Thoracic aorta (tissue), 2 donors: ENCODE data around the gene ILDR1. TPM values are rescaled to one million over a fixed set of nuclear protein-coding genes. Genes with fewer than 3 reads are reported as not detected.

Source experiments
- ATAC-seq: fragments of 150-250 bp; one replicate; pipeline ENCODE4 v1.8.0; 2017; ENCODE audit warnings: low read depth; ENCODE audit not compliant: insufficient number of reproducible peaks, low FRiP score
- DNase-seq: peaks from one replicate; pipeline ENCODE4 v3.0.0-alpha.2; 2020; ENCODE audit warnings: low spot score
- H3K27ac ChIP-seq, 2 donors: fragments of 200-600 bp; sonication (generic); 1 replicate in 1 of 2; 2 replicates in 1 of 2; pipeline ENCODE4 v1.5.1; 2016; ENCODE audit warnings: mild to moderate bottlenecking in 2 of 2, moderate library complexity in 2 of 2
- H3K27me3 ChIP-seq: fragments of 200-600 bp; sonication (generic); replicated peaks from 2 replicates; pipeline ENCODE4 v1.6.0; 2016; ENCODE audit warnings: mild to moderate bottlenecking; ENCODE audit not compliant: insufficient read depth
- H3K36me3 ChIP-seq: fragments of 200-600 bp; sonication (generic); one replicate; pipeline ENCODE4 v1.5.1; 2016
- H3K4me1 ChIP-seq, 2 donors: fragments of 200-600 bp; sonication (generic); 1 replicate in 1 of 2; 2 replicates in 1 of 2; pipeline versions ENCODE4 v1.5.1 to v1.6.0; 2016; ENCODE audit warnings: low read depth in 2 of 2, mild to moderate bottlenecking in 1 of 2; ENCODE audit not compliant: control insufficient read depth in 1 of 2
- H3K4me3 ChIP-seq: fragments of 200-600 bp; sonication (generic); 2 replicates; pipeline ENCODE4 v1.5.1; 2016; ENCODE audit warnings: mild to moderate bottlenecking
- H3K9me3 ChIP-seq: fragments of 200-600 bp; sonication (generic); 2 replicates; pipeline ENCODE4 v1.5.1; 2016
- CTCF ChIP-seq: fragments of 200-600 bp; sonication (generic); IDR thresholded peaks from one replicate; pipeline ENCODE4 v1.5.1; 2019; ENCODE audit warnings: antibody characterized with exemption
- total RNA-seq, 2 donors: library from RNA; depleted of rRNA; stranded (reverse); fragments of >200 nt; gene quantifications; one replicate each; pipeline versions ENCODE4 v1.1.0 to v1.2.3, GENCODE V29; 2016

The ILDR1 gene
- not detected for total RNA-seq

DNA sequence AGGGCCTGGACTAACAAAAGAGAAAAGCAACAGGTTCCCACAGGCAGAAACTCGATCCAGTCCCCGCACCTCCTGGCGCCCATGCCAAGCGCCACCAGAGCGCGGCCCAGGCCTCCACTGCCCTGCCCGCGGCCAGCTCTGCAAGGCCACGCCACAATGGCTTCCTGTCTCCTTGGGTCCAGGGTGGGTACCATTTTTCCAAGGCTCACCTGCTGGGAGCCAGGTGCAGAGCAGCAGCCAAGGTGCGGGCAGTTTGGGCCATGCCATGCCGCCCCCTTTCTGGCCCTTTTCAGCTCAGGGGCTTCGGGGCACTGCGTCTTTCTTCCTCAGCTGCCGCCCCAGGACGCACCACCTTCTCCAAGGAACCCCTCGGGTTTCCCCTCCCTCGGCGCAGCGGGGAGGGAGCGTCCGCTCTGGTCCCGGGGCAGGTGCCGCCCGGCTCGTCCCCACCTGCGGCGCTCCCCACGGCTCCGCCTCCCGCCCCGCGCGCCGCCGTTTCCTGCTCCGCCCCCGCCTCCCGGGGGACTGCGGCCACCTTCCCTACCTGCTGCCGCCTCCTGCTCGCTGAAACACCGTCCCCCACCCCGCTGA is at the start of gene ILDR1:
ILDR1 (minus strand) TSS at position 437 of the 591 bp plus-strand sequence; CDS start at position 267, 170 bp downstream.
- no peak within 1 kb of the TSS for H3K27ac ChIP-seq
- no peak for DNase-seq
- ATAC-seq: no peak

DNA sequence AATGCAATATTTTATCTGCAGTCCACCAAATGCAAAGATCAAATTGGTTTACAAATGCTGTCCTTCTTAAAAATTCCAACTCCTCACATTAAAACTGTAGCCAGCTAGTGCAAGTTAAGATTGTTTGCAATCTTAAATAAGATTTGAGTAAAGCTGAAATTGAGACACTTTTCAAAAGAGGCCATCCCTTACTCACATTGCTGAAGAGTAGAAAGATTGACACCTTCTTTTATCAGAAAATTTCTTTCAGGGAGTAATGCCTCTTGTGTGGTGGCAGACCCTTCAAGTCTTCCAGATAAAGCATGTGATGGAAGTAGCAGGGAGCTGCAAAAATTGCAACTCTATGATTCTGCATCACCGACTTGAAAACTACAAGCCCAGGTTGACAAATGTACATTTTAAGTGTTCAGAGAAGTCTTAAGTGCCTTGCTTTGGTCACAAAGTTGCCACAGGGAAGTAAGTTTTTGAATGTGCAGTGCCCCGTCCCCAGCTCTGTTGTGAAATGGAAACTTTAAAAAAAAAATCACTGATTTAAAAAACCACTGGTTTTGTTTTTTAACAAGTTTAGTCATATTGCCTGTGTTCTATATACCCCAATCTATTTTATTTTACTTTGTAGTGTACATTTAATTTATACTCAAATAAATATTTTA is 45.7 kb upstream of the ILDR1 start:
- Histone ChIP-seq H3K9me3 (no peaks in the 10 kb centered on the region), H3K4me1 (no peaks in the 10 kb centered on the region), H3K36me3 (no peaks in the 10 kb centered on the region), H3K27me3 (no peaks in the 10 kb centered on the region), H3K4me3 (no peak overlapping the region), H3K27ac (no peak overlapping the region)
- ATAC-seq (no peak), DNase-seq (no peak)
- TF ChIP-seq CTCF: no peak

More for the DNA sequence above, at the start of gene ILDR1:
- no peaks in the 10 kb centered on the region for H3K4me1 ChIP-seq
- peak within 1 kb of the TSS; percentile 56 for H3K4me3 ChIP-seq
- no peaks in the 10 kb centered on the region for H3K9me3 ChIP-seq
- no peaks in the 10 kb centered on the region for H3K36me3 ChIP-seq
- no peaks in the 10 kb centered on the region for H3K27me3 ChIP-seq
- TF ChIP-seq CTCF: no peak

DNA sequence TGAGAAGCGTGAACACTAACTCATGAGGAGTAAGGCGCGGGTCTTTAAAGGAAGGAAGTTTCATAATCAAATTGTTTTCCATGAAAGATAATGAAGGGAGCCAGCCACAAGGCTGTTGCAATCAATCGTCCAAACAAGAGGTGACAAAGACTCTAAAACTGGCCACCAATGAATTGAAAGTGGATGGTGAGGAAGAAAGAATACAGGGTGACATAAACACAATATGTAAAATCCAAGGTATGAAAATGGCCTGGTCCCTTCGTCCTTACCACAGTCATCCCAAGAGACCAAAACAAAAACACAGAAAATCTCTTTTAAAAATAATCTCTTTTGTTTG is 45.1 kb upstream of the ILDR1 start:
- no peak for TF ChIP-seq CTCF
- no peaks in the 10 kb centered on the region for H3K36me3 ChIP-seq
- peak overlapping the region in 1 of 2 donors; percentile 5 for H3K27ac ChIP-seq
- H3K27me3 ChIP-seq: no peaks in the 10 kb centered on the region
- H3K4me3 ChIP-seq: no peak overlapping the region
- H3K4me1 ChIP-seq: no peaks in the 10 kb centered on the region
- no peak for DNase-seq
- no peaks in the 10 kb centered on the region for H3K9me3 ChIP-seq
- ATAC-seq: no peak

GRCh38 chr3:122066331-122067213 is 44.5 kb upstream of the ILDR1 start:
- Histone ChIP-seq H3K36me3 (no peaks in the 10 kb centered on the region), H3K27ac (peak overlapping the region in 1 of 2 donors; percentile 5)

More at GRCh38 chr3:122066331-122067213, 44.5 kb upstream of the ILDR1 start:
- no peak for TF ChIP-seq CTCF
- ATAC-seq: no peak
- no peak for DNase-seq
- no peaks in the 10 kb centered on the region for H3K9me3 ChIP-seq
- H3K27me3 ChIP-seq: no peaks in the 10 kb centered on the region
- H3K4me1 ChIP-seq: no peaks in the 10 kb centered on the region
- no peak overlapping the region for H3K4me3 ChIP-seq
